ENCODE measurements around the gene RASGRP4. TPM values are rescaled to one million over a fixed set of nuclear protein-coding genes. Genes with fewer than 3 reads are reported as not detected.

Gene RASGRP4
- total and polyA plus RNA-seq, 2 experiments from 2014 or later = not detected

- Histone ChIP-seq H3K79me2 (ENCODE audit: insufficient read depth) (no peaks in the 10 kb centered on the region), H3K9ac (no peak overlapping the region), H3K4me2 (ENCODE audit: unreplicated experiment) (no peak overlapping the region), H3K4me1 (ENCODE audit: insufficient read depth) (no peaks in the 10 kb centered on the region), H3K36me3 (ENCODE audit: low read depth) (no peaks in the 10 kb centered on the region), H3K4me3 (no peak overlapping the region), H4K20me1 (ENCODE audit: insufficient read depth) (no peaks in the 10 kb centered on the region), H3K27ac (no peak overlapping the region), H3K9me2 (ENCODE audit: insufficient read depth) (no peaks in the 10 kb centered on the region), H3F3A (ENCODE audit: insufficient read depth) (no peaks in the 10 kb centered on the region), H3K9me3 (ENCODE audit: low read depth) (no peaks in the 10 kb centered on the region), H3K27me3 (replicated peaks; ENCODE audit: insufficient read depth) (no peaks in the 10 kb centered on the region), H2AFZ (no peak overlapping the region)
- WGBS, 2 experiments (ENCODE audit: low coverage in 1 of 2, low lambda C conversion rate in 2 of 2, missing lambda C conversion rate in 2 of 2) = 24 to 30% methylated on average over 5 of the region's 5 CpGs
- DNase-seq = no peak
- no peak for TF ChIP-seq EZH2phosphoT487 (IDR thresholded peaks at IDR 0.05; ENCODE audit: insufficient read depth, low read depth)
- no peak for TF ChIP-seq EZH2 (IDR thresholded peaks at IDR 0.05; ENCODE audit: insufficient read depth, poor library complexity, severe bottlenecking)
- in situ Hi-C loops (cut with MboI) = no loop called here
Observed at GRCh38 chr19:38457202-38457601, 31.2 kb upstream of the RASGRP4 start.

DNA sequence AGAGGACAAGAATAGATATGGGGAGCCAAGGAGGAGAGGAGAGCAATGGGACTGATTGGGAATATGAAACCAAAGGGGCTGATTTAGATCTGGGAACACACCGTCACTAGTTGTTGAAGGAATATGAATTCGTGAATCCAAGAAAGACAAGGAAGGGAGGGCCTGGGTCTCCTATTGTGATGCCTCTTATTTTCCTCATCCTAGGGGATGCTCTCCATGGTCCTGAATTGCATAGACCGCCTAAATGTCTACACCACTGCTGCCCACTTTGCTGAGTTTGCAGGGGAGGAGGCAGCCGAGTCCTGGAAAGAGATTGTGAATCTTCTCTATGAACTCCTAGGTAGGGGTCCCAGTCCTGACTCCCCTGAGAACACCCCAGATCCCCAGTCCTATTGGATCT, 29.0 kb upstream of the RASGRP4 start:
- Histone ChIP-seq H3K79me2 (ENCODE audit: insufficient read depth) (no peaks in the 10 kb centered on the region), H3K9me2 (ENCODE audit: insufficient read depth) (no peaks in the 10 kb centered on the region), H3K4me3 (no peak overlapping the region), H2AFZ (no peak overlapping the region), H3K9ac (no peak overlapping the region), H3K36me3 (ENCODE audit: low read depth) (no peaks in the 10 kb centered on the region), H3F3A (ENCODE audit: insufficient read depth) (no peaks in the 10 kb centered on the region), H4K20me1 (ENCODE audit: insufficient read depth) (no peaks in the 10 kb centered on the region), H3K27me3 (replicated peaks; ENCODE audit: insufficient read depth) (no peaks in the 10 kb centered on the region), H3K4me1 (ENCODE audit: insufficient read depth) (no peaks in the 10 kb centered on the region), H3K27ac (no peak overlapping the region), H3K9me3 (ENCODE audit: low read depth) (no peaks in the 10 kb centered on the region), H3K4me2 (ENCODE audit: unreplicated experiment) (no peak overlapping the region)
- in situ Hi-C loops (cut with MboI) = no loop called here
- no peak for TF ChIP-seq EZH2phosphoT487 (IDR thresholded peaks at IDR 0.05; ENCODE audit: insufficient read depth, low read depth)
- no peak for TF ChIP-seq EZH2 (IDR thresholded peaks at IDR 0.05; ENCODE audit: insufficient read depth, poor library complexity, severe bottlenecking)
- 8 to 17% methylated on average over 4 of the region's 4 CpGs for WGBS, 2 experiments (ENCODE audit: low coverage in 1 of 2, low lambda C conversion rate in 2 of 2, missing lambda C conversion rate in 2 of 2)
- DNase-seq = peak; percentile 31

DNA sequence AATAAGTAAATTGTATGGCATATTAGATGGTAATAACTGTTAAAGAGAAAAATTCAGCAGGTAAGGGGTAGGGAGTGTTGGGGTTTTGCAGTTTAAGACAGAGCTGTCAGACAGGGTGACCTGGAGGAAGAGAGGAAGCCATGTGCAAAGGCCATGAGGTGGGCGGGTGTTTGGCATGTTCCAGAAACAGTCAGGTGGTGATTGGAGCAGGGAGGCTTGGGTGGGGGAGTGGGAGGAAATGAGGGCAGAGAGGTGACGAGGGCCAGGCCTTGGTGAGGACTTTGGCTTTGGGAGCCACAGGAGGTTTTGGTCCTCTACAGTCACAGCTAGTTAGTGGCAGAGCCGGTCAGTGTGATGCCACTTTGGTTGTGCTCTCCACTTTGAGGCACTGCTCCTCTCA, 27.6 kb upstream of the RASGRP4 start:
- Histone ChIP-seq H3K4me3 (no peak overlapping the region), H3K27ac (no peak overlapping the region), H3K79me2 (ENCODE audit: insufficient read depth) (no peaks in the 10 kb centered on the region), H2AFZ (no peak overlapping the region), H3K27me3 (replicated peaks; ENCODE audit: insufficient read depth) (0 out of 2 replicates have a peak, but pooled peaks cover 8% of the 10 kb centered on the region), H3F3A (ENCODE audit: insufficient read depth) (no peaks in the 10 kb centered on the region), H3K4me1 (ENCODE audit: insufficient read depth) (no peaks in the 10 kb centered on the region), H4K20me1 (ENCODE audit: insufficient read depth) (no peaks in the 10 kb centered on the region), H3K4me2 (ENCODE audit: unreplicated experiment) (no peak overlapping the region), H3K9ac (no peak overlapping the region), H3K36me3 (ENCODE audit: low read depth) (no peaks in the 10 kb centered on the region), H3K9me2 (ENCODE audit: insufficient read depth) (no peaks in the 10 kb centered on the region), H3K9me3 (ENCODE audit: low read depth) (no peaks in the 10 kb centered on the region)
- DNase-seq = no peak
- no peak for TF ChIP-seq EZH2phosphoT487 (IDR thresholded peaks at IDR 0.05; ENCODE audit: insufficient read depth, low read depth)
- TF ChIP-seq EZH2 (IDR thresholded peaks at IDR 0.05; ENCODE audit: insufficient read depth, poor library complexity, severe bottlenecking) = no peak
- WGBS, 2 experiments (ENCODE audit: low coverage in 1 of 2, low lambda C conversion rate in 2 of 2, missing lambda C conversion rate in 2 of 2) = 33 to 63% methylated on average over 3 of the region's 3 CpGs
- in situ Hi-C loops (cut with MboI) = no loop called here

DNA sequence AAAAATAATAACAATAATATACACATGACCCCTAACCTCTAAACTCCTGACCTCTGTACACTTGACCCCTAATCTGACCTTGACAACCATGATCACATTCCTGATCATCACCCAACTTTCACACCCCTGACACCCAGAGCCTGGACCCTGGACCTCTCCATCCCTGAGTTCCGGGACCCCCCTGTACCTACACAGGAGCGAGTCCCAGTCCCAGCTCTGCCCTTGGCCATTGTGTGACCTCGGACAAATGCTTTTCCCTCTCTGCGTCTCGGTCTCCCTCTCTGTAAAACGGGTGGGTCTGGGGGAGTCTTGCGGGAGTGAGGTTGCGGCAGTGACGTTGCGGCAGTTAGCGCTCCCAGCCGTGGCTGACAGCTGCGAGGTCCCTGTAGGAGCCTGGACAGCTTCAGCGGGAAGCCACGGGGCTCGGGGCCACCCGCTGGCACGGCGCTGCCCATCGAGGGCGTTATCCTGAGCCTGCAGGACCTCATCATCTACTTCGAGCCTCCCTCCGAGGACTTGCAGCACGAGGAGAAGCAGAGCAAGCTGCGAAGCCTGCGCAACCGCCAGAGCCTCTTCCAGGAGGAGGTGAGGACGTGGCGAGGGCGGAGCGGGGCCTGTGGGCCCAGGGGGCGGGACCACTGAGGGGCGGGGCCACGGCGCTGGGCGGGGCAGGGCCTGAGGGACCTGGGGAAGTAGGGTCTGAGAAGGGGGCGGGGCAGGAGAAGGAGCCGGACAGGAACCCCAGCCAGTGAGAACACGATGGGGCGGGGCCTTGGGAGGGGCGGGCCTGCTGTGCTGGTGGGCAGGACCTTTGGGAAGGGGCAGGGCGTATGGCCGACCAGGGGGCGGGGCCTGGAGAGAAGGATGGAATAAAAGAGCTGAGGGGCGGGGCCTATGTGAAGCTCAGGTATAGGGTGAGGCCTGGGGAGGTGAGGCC, 26.7 kb upstream of the RASGRP4 start:
- Histone ChIP-seq H2AFZ (no peak overlapping the region), H3K4me1 (ENCODE audit: insufficient read depth) (no peaks in the 10 kb centered on the region), H3K4me3 (no peak overlapping the region), H3K36me3 (ENCODE audit: low read depth) (no peaks in the 10 kb centered on the region), H3F3A (ENCODE audit: insufficient read depth) (no peaks in the 10 kb centered on the region), H3K9me2 (ENCODE audit: insufficient read depth) (no peaks in the 10 kb centered on the region), H4K20me1 (ENCODE audit: insufficient read depth) (no peaks in the 10 kb centered on the region), H3K9ac (no peak overlapping the region), H3K9me3 (ENCODE audit: low read depth) (no peaks in the 10 kb centered on the region), H3K27ac (no peak overlapping the region), H3K27me3 (replicated peaks; ENCODE audit: insufficient read depth) (0 out of 2 replicates have a peak, but pooled peaks cover 8% of the 10 kb centered on the region), H3K79me2 (ENCODE audit: insufficient read depth) (no peaks in the 10 kb centered on the region), H3K4me2 (ENCODE audit: unreplicated experiment) (no peak overlapping the region)
- in situ Hi-C loops (cut with MboI) = no loop called here
- whole genome bisulfite sequencing, 2 experiments (ENCODE audit: low coverage in 1 of 2, low lambda C conversion rate in 2 of 2, missing lambda C conversion rate in 2 of 2) = 65 to 74% methylated on average over 32 to 45 of the region's 45 CpGs
- TF ChIP-seq EZH2phosphoT487 (IDR thresholded peaks at IDR 0.05; ENCODE audit: insufficient read depth, low read depth) (no peak), EZH2 (IDR thresholded peaks at IDR 0.05; ENCODE audit: insufficient read depth, poor library complexity, severe bottlenecking) (no peak)
- DNase-seq = peak; percentile 25

Data from GM23248 (cell line).